ENCODE results near the gene SLC38A6.

Gene SLC38A6

GRCh38 chr14:60956632-60957031 lies 24.4 kb upstream of the SLC38A6 start:
- Histone ChIP-seq H3K4me1 (ENCODE audit: control insufficient read depth in 5 of 5, insufficient read depth in 5 of 5, low read length in 5 of 5) (no peaks in the 10 kb centered on the region), H3K9ac (ENCODE audit: low read length in 5 of 5) (no peak overlapping the region), H3K36me3 (ENCODE audit: control insufficient read depth in 5 of 5, insufficient read depth in 5 of 5, low read length in 5 of 5) (peaks cover 0 to 7% (median 0%) of the 10 kb centered on the region in 5 donors), H3K9me3 (ENCODE audit: control insufficient read depth in 5 of 5, low read length in 5 of 5) (peaks cover 16 to 38% (median 23%) of the 10 kb centered on the region in 5 donors), H3K4me3 (ENCODE audit: low read depth in 1 of 5, low read length in 5 of 5) (no peak overlapping the region), H3K27ac (ENCODE audit: low read depth, low read length) (no peak overlapping the region), H3K27me3 (ENCODE audit: control insufficient read depth in 5 of 5, insufficient read depth in 4 of 5, low read length in 5 of 5) (no peaks in the 10 kb centered on the region)

- H3K4me1 ChIP-seq (ENCODE audit: control insufficient read depth in 5 of 5, insufficient read depth in 5 of 5, low read length in 5 of 5): no peaks in the 10 kb centered on the region
- no peaks in the 10 kb centered on the region for H3K27me3 ChIP-seq (ENCODE audit: control insufficient read depth in 5 of 5, insufficient read depth in 4 of 5, low read length in 5 of 5)
- H3K4me3 ChIP-seq (ENCODE audit: low read depth in 1 of 5, low read length in 5 of 5): peak overlapping the region in 1 of 5 donors; percentile 15
- H3K27ac ChIP-seq (ENCODE audit: low read depth, low read length): no peak overlapping the region
- peaks cover 0 to 7% (median 0%) of the 10 kb centered on the region in 5 donors for H3K36me3 ChIP-seq (ENCODE audit: control insufficient read depth in 5 of 5, insufficient read depth in 5 of 5, low read length in 5 of 5)
- no peak overlapping the region for H3K9ac ChIP-seq (ENCODE audit: low read length in 5 of 5)
- H3K9me3 ChIP-seq (ENCODE audit: control insufficient read depth in 5 of 5, low read length in 5 of 5): peaks cover 16 to 38% (median 23%) of the 10 kb centered on the region in 5 donors
Observed at GRCh38 chr14:60958146-60958545, 22.9 kb upstream of the SLC38A6 start.

GRCh38 chr14:60963761-60964160 lies 17.3 kb upstream of the SLC38A6 start:
- H3K36me3 ChIP-seq (ENCODE audit: control insufficient read depth in 5 of 5, insufficient read depth in 5 of 5, low read length in 5 of 5): peaks cover 0 to 6% (median 0%) of the 10 kb centered on the region in 5 donors
- H3K9ac ChIP-seq (ENCODE audit: low read length in 5 of 5): no peak overlapping the region
- no peak overlapping the region for H3K27ac ChIP-seq (ENCODE audit: low read depth, low read length)
- H3K4me3 ChIP-seq (ENCODE audit: low read depth in 1 of 5, low read length in 5 of 5): no peak overlapping the region
- H3K9me3 ChIP-seq (ENCODE audit: control insufficient read depth in 5 of 5, low read length in 5 of 5): peaks cover 4 to 8% (median 6%) of the 10 kb centered on the region in 5 donors
- no peaks in the 10 kb centered on the region for H3K4me1 ChIP-seq (ENCODE audit: control insufficient read depth in 5 of 5, insufficient read depth in 5 of 5, low read length in 5 of 5)
- H3K27me3 ChIP-seq (ENCODE audit: control insufficient read depth in 5 of 5, insufficient read depth in 4 of 5, low read length in 5 of 5): no peaks in the 10 kb centered on the region

GRCh38 chr14:60964904-60965303 lies 16.1 kb upstream of the SLC38A6 start:
- H3K36me3 ChIP-seq (ENCODE audit: control insufficient read depth in 5 of 5, insufficient read depth in 5 of 5, low read length in 5 of 5): peaks cover 0 to 3% (median 0%) of the 10 kb centered on the region in 5 donors
- H3K4me3 ChIP-seq (ENCODE audit: low read depth in 1 of 5, low read length in 5 of 5): no peak overlapping the region
- H3K27me3 ChIP-seq (ENCODE audit: control insufficient read depth in 5 of 5, insufficient read depth in 4 of 5, low read length in 5 of 5): no peaks in the 10 kb centered on the region
- H3K9me3 ChIP-seq (ENCODE audit: control insufficient read depth in 5 of 5, low read length in 5 of 5): no peaks in the 10 kb centered on the region
- no peak overlapping the region for H3K27ac ChIP-seq (ENCODE audit: low read depth, low read length)
- H3K9ac ChIP-seq (ENCODE audit: low read length in 5 of 5): no peak overlapping the region
- H3K4me1 ChIP-seq (ENCODE audit: control insufficient read depth in 5 of 5, insufficient read depth in 5 of 5, low read length in 5 of 5): no peaks in the 10 kb centered on the region

GRCh38 chr14:60965402-60965801 lies 15.6 kb upstream of the SLC38A6 start:
- H3K27me3 ChIP-seq (ENCODE audit: control insufficient read depth in 5 of 5, insufficient read depth in 4 of 5, low read length in 5 of 5): no peaks in the 10 kb centered on the region
- H3K4me1 ChIP-seq (ENCODE audit: control insufficient read depth in 5 of 5, insufficient read depth in 5 of 5, low read length in 5 of 5): no peaks in the 10 kb centered on the region
- no peaks in the 10 kb centered on the region for H3K9me3 ChIP-seq (ENCODE audit: control insufficient read depth in 5 of 5, low read length in 5 of 5)
- no peak overlapping the region for H3K27ac ChIP-seq (ENCODE audit: low read depth, low read length)
- no peak overlapping the region for H3K4me3 ChIP-seq (ENCODE audit: low read depth in 1 of 5, low read length in 5 of 5)
- H3K9ac ChIP-seq (ENCODE audit: low read length in 5 of 5): no peak overlapping the region
- H3K36me3 ChIP-seq (ENCODE audit: control insufficient read depth in 5 of 5, insufficient read depth in 5 of 5, low read length in 5 of 5): no peaks in the 10 kb centered on the region

- no peak overlapping the region for H3K27ac ChIP-seq (ENCODE audit: low read depth, low read length)
- H3K4me3 ChIP-seq (ENCODE audit: low read depth in 1 of 5, low read length in 5 of 5): no peak overlapping the region
- H3K9me3 ChIP-seq (ENCODE audit: control insufficient read depth in 5 of 5, low read length in 5 of 5): no peaks in the 10 kb centered on the region
- H3K36me3 ChIP-seq (ENCODE audit: control insufficient read depth in 5 of 5, insufficient read depth in 5 of 5, low read length in 5 of 5): peaks cover 0 to under 1% (median 0%) of the 10 kb centered on the region in 5 donors
- no peaks in the 10 kb centered on the region for H3K4me1 ChIP-seq (ENCODE audit: control insufficient read depth in 5 of 5, insufficient read depth in 5 of 5, low read length in 5 of 5)
- H3K27me3 ChIP-seq (ENCODE audit: control insufficient read depth in 5 of 5, insufficient read depth in 4 of 5, low read length in 5 of 5): no peaks in the 10 kb centered on the region
- H3K9ac ChIP-seq (ENCODE audit: low read length in 5 of 5): no peak overlapping the region
Observed at GRCh38 chr14:60968099-60968498, 12.9 kb upstream of the SLC38A6 start.

GRCh38 chr14:60968671-60969070 lies 12.4 kb upstream of the SLC38A6 start:
- H3K9ac ChIP-seq (ENCODE audit: low read length in 5 of 5): no peak overlapping the region
- H3K4me1 ChIP-seq (ENCODE audit: control insufficient read depth in 5 of 5, insufficient read depth in 5 of 5, low read length in 5 of 5): no peaks in the 10 kb centered on the region
- no peak overlapping the region for H3K4me3 ChIP-seq (ENCODE audit: low read depth in 1 of 5, low read length in 5 of 5)
- H3K36me3 ChIP-seq (ENCODE audit: control insufficient read depth in 5 of 5, insufficient read depth in 5 of 5, low read length in 5 of 5): peaks cover 0 to 6% (median 0%) of the 10 kb centered on the region in 5 donors
- no peaks in the 10 kb centered on the region for H3K9me3 ChIP-seq (ENCODE audit: control insufficient read depth in 5 of 5, low read length in 5 of 5)
- H3K27me3 ChIP-seq (ENCODE audit: control insufficient read depth in 5 of 5, insufficient read depth in 4 of 5, low read length in 5 of 5): no peaks in the 10 kb centered on the region
- H3K27ac ChIP-seq (ENCODE audit: low read depth, low read length): no peak overlapping the region

- H3K4me1 ChIP-seq (ENCODE audit: control insufficient read depth in 5 of 5, insufficient read depth in 5 of 5, low read length in 5 of 5): no peaks in the 10 kb centered on the region
- H3K4me3 ChIP-seq (ENCODE audit: low read depth in 1 of 5, low read length in 5 of 5): no peak overlapping the region
- H3K27ac ChIP-seq (ENCODE audit: low read depth, low read length): no peak overlapping the region
- H3K9ac ChIP-seq (ENCODE audit: low read length in 5 of 5): no peak overlapping the region
- no peaks in the 10 kb centered on the region for H3K9me3 ChIP-seq (ENCODE audit: control insufficient read depth in 5 of 5, low read length in 5 of 5)
- no peaks in the 10 kb centered on the region for H3K27me3 ChIP-seq (ENCODE audit: control insufficient read depth in 5 of 5, insufficient read depth in 4 of 5, low read length in 5 of 5)
- peaks cover 2 to 9% (median 6%) of the 10 kb centered on the region in 5 donors for H3K36me3 ChIP-seq (ENCODE audit: control insufficient read depth in 5 of 5, insufficient read depth in 5 of 5, low read length in 5 of 5)
Observed at GRCh38 chr14:60970146-60970545, 10.9 kb upstream of the SLC38A6 start.

GRCh38 chr14:60971271-60971670 lies 9.8 kb upstream of the SLC38A6 start:
- no peak overlapping the region for H3K4me3 ChIP-seq (ENCODE audit: low read depth in 1 of 5, low read length in 5 of 5)
- no peaks in the 10 kb centered on the region for H3K27me3 ChIP-seq (ENCODE audit: control insufficient read depth in 5 of 5, insufficient read depth in 4 of 5, low read length in 5 of 5)
- no peak overlapping the region for H3K27ac ChIP-seq (ENCODE audit: low read depth, low read length)

GRCh38 chr14:60972295-60972694 lies 8.8 kb upstream of the SLC38A6 start:
- H3K4me3 ChIP-seq (ENCODE audit: low read depth in 1 of 5, low read length in 5 of 5): no peak overlapping the region
- H3K9me3 ChIP-seq (ENCODE audit: control insufficient read depth in 5 of 5, low read length in 5 of 5): no peaks in the 10 kb centered on the region
- no peak overlapping the region for H3K27ac ChIP-seq (ENCODE audit: low read depth, low read length)
- H3K4me1 ChIP-seq (ENCODE audit: control insufficient read depth in 5 of 5, insufficient read depth in 5 of 5, low read length in 5 of 5): no peaks in the 10 kb centered on the region
- peaks cover 2 to 23% (median 18%) of the 10 kb centered on the region in 5 donors for H3K36me3 ChIP-seq (ENCODE audit: control insufficient read depth in 5 of 5, insufficient read depth in 5 of 5, low read length in 5 of 5)
- no peak overlapping the region for H3K9ac ChIP-seq (ENCODE audit: low read length in 5 of 5)
- no peaks in the 10 kb centered on the region for H3K27me3 ChIP-seq (ENCODE audit: control insufficient read depth in 5 of 5, insufficient read depth in 4 of 5, low read length in 5 of 5)

More at GRCh38 chr14:60971271-60971670, 9.8 kb upstream of the SLC38A6 start:
- Histone ChIP-seq H3K9ac (ENCODE audit: low read length in 5 of 5) (no peak overlapping the region), H3K36me3 (ENCODE audit: control insufficient read depth in 5 of 5, insufficient read depth in 5 of 5, low read length in 5 of 5) (peaks cover 2 to 20% (median 16%) of the 10 kb centered on the region in 5 donors), H3K9me3 (ENCODE audit: control insufficient read depth in 5 of 5, low read length in 5 of 5) (no peaks in the 10 kb centered on the region), H3K4me1 (ENCODE audit: control insufficient read depth in 5 of 5, insufficient read depth in 5 of 5, low read length in 5 of 5) (no peaks in the 10 kb centered on the region)
